Progenitor cell of endocrine pancreas (in vitro differentiated cells): ENCODE measurements around the gene ANKDD1B. TPM values are rescaled to one million over a fixed set of nuclear protein-coding genes. Genes with fewer than 3 reads are reported as not detected.
A peak's percentile ranks its signal among the peaks of the same experiment; 100 is the strongest.

ENCODE experiments used
- DNase-seq: peaks from one replicate; pipeline ENCODE4 v3.0.0; 2021; ENCODE audit warnings: low spot score; ENCODE audit not compliant: unreplicated experiment
- H3K27ac Mint-ChIP-seq: 2 replicates; pipeline ENCODE4 v1.8.0; 2021; ENCODE audit warnings: mild to moderate bottlenecking, moderate library complexity, mixed read lengths
- H3K27me3 Mint-ChIP-seq: 2 replicates; pipeline ENCODE4 v1.8.0; 2021; ENCODE audit warnings: mixed read lengths
- H3K36me3 Mint-ChIP-seq: 2 replicates; pipeline ENCODE4 v1.8.0; 2022; ENCODE audit warnings: mixed read lengths; ENCODE audit not compliant: insufficient read depth
- H3K4me1 Mint-ChIP-seq: 2 replicates; pipeline ENCODE4 v1.8.0; 2021; ENCODE audit warnings: low read depth, mixed read lengths
- H3K4me3 Mint-ChIP-seq: 2 replicates; pipeline ENCODE4 v1.8.0; 2021; ENCODE audit warnings: low read depth, mild to moderate bottlenecking, moderate library complexity, mixed read lengths
- H3K9me3 Mint-ChIP-seq: 2 replicates; pipeline ENCODE4 v1.8.0; 2021; ENCODE audit warnings: low read depth, mixed read lengths
- CTCF ChIP-seq: fragments of 200-600 bp; sonication (generic); IDR thresholded peaks from one replicate; pipeline ENCODE4 v1.5.0; 2021; ENCODE audit warnings: antibody characterized with exemption, mild to moderate bottlenecking; ENCODE audit not compliant: unreplicated experiment
- total RNA-seq: library from RNA; stranded (reverse); gene quantifications from 2 replicates; pipeline ENCODE4 v1.2.1, GENCODE V29; 2021

The ANKDD1B gene
- total RNA-seq, 1 donor from 2014 or later = 2.8 TPM

- Mint-ChIP-seq H3K27ac (peak overlapping the region; percentile 65), H3K4me1 (peaks cover 28% of the 10 kb centered on the region), H3K36me3 (no peaks in the 10 kb centered on the region), H3K9me3 (no peaks in the 10 kb centered on the region), H3K27me3 (no peaks in the 10 kb centered on the region), H3K4me3 (no peak overlapping the region)
- DNase-seq = no peak
- no peak for TF ChIP-seq CTCF
Measured at GRCh38 chr5:75668445-75668844, 57.2 kb downstream of the ANKDD1B start.

GRCh38 chr5:75668977-75669689 lies 57.9 kb downstream of the ANKDD1B start:
- Mint-ChIP-seq H3K4me3 (peak overlapping the region; percentile 58), H3K27ac (peak overlapping the region; percentile 43), H3K4me1 (peaks cover 28% of the 10 kb centered on the region), H3K36me3 (no peaks in the 10 kb centered on the region), H3K9me3 (no peaks in the 10 kb centered on the region), H3K27me3 (no peaks in the 10 kb centered on the region)
- DNase-seq = no peak
- no peak for TF ChIP-seq CTCF

GRCh38 chr5:75670577-75670976 lies 59.3 kb downstream of the ANKDD1B start:
- Mint-ChIP-seq H3K27me3 (no peaks in the 10 kb centered on the region), H3K27ac (peak overlapping the region; percentile 24), H3K4me1 (peaks cover 28% of the 10 kb centered on the region), H3K9me3 (no peaks in the 10 kb centered on the region), H3K4me3 (no peak overlapping the region), H3K36me3 (no peaks in the 10 kb centered on the region)
- no peak for DNase-seq
- no peak for TF ChIP-seq CTCF

GRCh38 chr5:75671506-75671905 lies 60.3 kb downstream of the ANKDD1B start:
- no peak for DNase-seq
- no peaks in the 10 kb centered on the region for H3K9me3 Mint-ChIP-seq
- no peak overlapping the region for H3K27ac Mint-ChIP-seq
- no peak for TF ChIP-seq CTCF
- no peaks in the 10 kb centered on the region for H3K27me3 Mint-ChIP-seq
- peaks cover 1% of the 10 kb centered on the region for H3K36me3 Mint-ChIP-seq
- H3K4me1 Mint-ChIP-seq = peaks cover 28% of the 10 kb centered on the region
- H3K4me3 Mint-ChIP-seq = no peak overlapping the region

- DNase-seq = no peak
- TF ChIP-seq CTCF = no peak
- Mint-ChIP-seq H3K4me3 (no peak overlapping the region), H3K4me1 (peaks cover 28% of the 10 kb centered on the region), H3K36me3 (peaks cover 1% of the 10 kb centered on the region), H3K27me3 (no peaks in the 10 kb centered on the region), H3K27ac (peak overlapping the region; percentile 56), H3K9me3 (no peaks in the 10 kb centered on the region)
Measured at GRCh38 chr5:75672616-75673015, 61.4 kb downstream of the ANKDD1B start.
